Adipocyte (in vitro differentiated cells): ENCODE results near the gene WNT4.

Experiments used
- DNase-seq: peaks from one replicate; pipeline ENCODE4 v3.0.0-alpha.2; 2015; ENCODE audit warnings: low read depth
- H3K27me3 ChIP-seq: replicated peaks from 2 replicates; pipeline ENCODE4 v1.7.0; 2013; ENCODE audit warnings: mild to moderate bottlenecking, low read length, moderate library complexity; ENCODE audit not compliant: control insufficient read depth, insufficient read depth
- H3K36me3 ChIP-seq: 2 replicates; pipeline ENCODE4 v1.7.0; 2013; ENCODE audit warnings: low read length, mild to moderate bottlenecking, moderate library complexity; ENCODE audit not compliant: control insufficient read depth, insufficient read depth, severe bottlenecking
- H3K4me1 ChIP-seq: 2 replicates; pipeline ENCODE4 v1.7.0; 2013; ENCODE audit warnings: mild to moderate bottlenecking, low read length, moderate library complexity; ENCODE audit not compliant: control insufficient read depth, insufficient read depth
- H3K4me3 ChIP-seq: 2 replicates; pipeline ENCODE4 v1.7.0; 2013; ENCODE audit warnings: mild to moderate bottlenecking, low read length, moderate library complexity
- H3K9ac ChIP-seq: 2 replicates; pipeline ENCODE4 v1.7.0; 2013; ENCODE audit warnings: mild to moderate bottlenecking, low read length, moderate library complexity
- H3K9me3 ChIP-seq: 2 replicates; pipeline ENCODE4 v1.7.0; 2013; ENCODE audit warnings: mild to moderate bottlenecking, low read length, moderate library complexity; ENCODE audit not compliant: control insufficient read depth

The WNT4 gene

GRCh38 chr1:22088331-22088730 is 54.6 kb downstream of the WNT4 start:
- Histone ChIP-seq H3K36me3 (peaks cover 70% of the 10 kb centered on the region), H3K9me3 (no peaks in the 10 kb centered on the region), H3K27me3 (no peaks in the 10 kb centered on the region), H3K9ac (no peak overlapping the region), H3K4me1 (peaks cover 28% of the 10 kb centered on the region), H3K4me3 (no peak overlapping the region)
- no peak for DNase-seq

- H3K36me3 ChIP-seq: peaks cover 66% of the 10 kb centered on the region
- no peak for DNase-seq
- H3K9me3 ChIP-seq: no peaks in the 10 kb centered on the region
- no peak overlapping the region for H3K4me3 ChIP-seq
- H3K27me3 ChIP-seq: no peaks in the 10 kb centered on the region
- H3K9ac ChIP-seq: no peak overlapping the region
- H3K4me1 ChIP-seq: peaks cover 18% of the 10 kb centered on the region
These were observed 62.7 kb downstream of the WNT4 start for GRCh38 chr1:22080191-22080590.

GRCh38 chr1:22078133-22078532 is 64.8 kb downstream of the WNT4 start:
- Histone ChIP-seq H3K9me3 (no peaks in the 10 kb centered on the region), H3K36me3 (peaks cover 52% of the 10 kb centered on the region), H3K9ac (no peak overlapping the region), H3K4me1 (peaks cover 22% of the 10 kb centered on the region), H3K27me3 (no peaks in the 10 kb centered on the region), H3K4me3 (no peak overlapping the region)
- no peak for DNase-seq

- no peaks in the 10 kb centered on the region for H3K9me3 ChIP-seq
- DNase-seq: peak; percentile 50
- H3K4me3 ChIP-seq: no peak overlapping the region
- peaks cover 52% of the 10 kb centered on the region for H3K36me3 ChIP-seq
- no peaks in the 10 kb centered on the region for H3K27me3 ChIP-seq
- peaks cover 26% of the 10 kb centered on the region for H3K4me1 ChIP-seq
- no peak overlapping the region for H3K9ac ChIP-seq
These were observed 65.2 kb downstream of the WNT4 start for GRCh38 chr1:22077728-22078127.

- no peaks in the 10 kb centered on the region for H3K27me3 ChIP-seq
- H3K4me3 ChIP-seq: no peak overlapping the region
- no peak for DNase-seq
- no peaks in the 10 kb centered on the region for H3K9me3 ChIP-seq
- peaks cover 40% of the 10 kb centered on the region for H3K36me3 ChIP-seq
- peaks cover 39% of the 10 kb centered on the region for H3K4me1 ChIP-seq
- H3K9ac ChIP-seq: no peak overlapping the region
These were observed 66.6 kb downstream of the WNT4 start for GRCh38 chr1:22076346-22076745.

- no peak overlapping the region for H3K4me3 ChIP-seq
- peaks cover 40% of the 10 kb centered on the region for H3K4me1 ChIP-seq
- DNase-seq: no peak
- H3K36me3 ChIP-seq: peaks cover 33% of the 10 kb centered on the region
- no peaks in the 10 kb centered on the region for H3K27me3 ChIP-seq
- H3K9ac ChIP-seq: no peak overlapping the region
- no peaks in the 10 kb centered on the region for H3K9me3 ChIP-seq
These were observed 67.2 kb downstream of the WNT4 start for GRCh38 chr1:22075718-22076117.

- H3K36me3 ChIP-seq: peaks cover 24% of the 10 kb centered on the region
- no peaks in the 10 kb centered on the region for H3K27me3 ChIP-seq
- no peak overlapping the region for H3K4me3 ChIP-seq
- H3K9me3 ChIP-seq: no peaks in the 10 kb centered on the region
- H3K9ac ChIP-seq: no peak overlapping the region
- peaks cover 40% of the 10 kb centered on the region for H3K4me1 ChIP-seq
- DNase-seq: no peak
These were observed 68.1 kb downstream of the WNT4 start for GRCh38 chr1:22074803-22075202.

- Histone ChIP-seq H3K9ac (no peak overlapping the region), H3K4me3 (no peak overlapping the region), H3K36me3 (peaks cover 19% of the 10 kb centered on the region), H3K4me1 (peaks cover 39% of the 10 kb centered on the region), H3K9me3 (no peaks in the 10 kb centered on the region), H3K27me3 (no peaks in the 10 kb centered on the region)
- no peak for DNase-seq
These were observed 71.4 kb downstream of the WNT4 start for GRCh38 chr1:22071511-22071910.
